GM19372 (cell line): ENCODE results near the gene BANF1.
"Not testable (repeated sequence)": the region's sequence is repeated elsewhere in the genome, so short reads cannot be mapped to it uniquely, and the experiment has no call there.

Experiments
- ATAC-seq: cut with Tn5 transposase; IDR thresholded peaks from one replicate; pipeline ENCODE4 v1.9.1; 2021; ENCODE audit warnings: mild to moderate bottlenecking, low read depth, moderate library complexity; ENCODE audit not compliant: unreplicated experiment

BANF1 gene

DNA sequence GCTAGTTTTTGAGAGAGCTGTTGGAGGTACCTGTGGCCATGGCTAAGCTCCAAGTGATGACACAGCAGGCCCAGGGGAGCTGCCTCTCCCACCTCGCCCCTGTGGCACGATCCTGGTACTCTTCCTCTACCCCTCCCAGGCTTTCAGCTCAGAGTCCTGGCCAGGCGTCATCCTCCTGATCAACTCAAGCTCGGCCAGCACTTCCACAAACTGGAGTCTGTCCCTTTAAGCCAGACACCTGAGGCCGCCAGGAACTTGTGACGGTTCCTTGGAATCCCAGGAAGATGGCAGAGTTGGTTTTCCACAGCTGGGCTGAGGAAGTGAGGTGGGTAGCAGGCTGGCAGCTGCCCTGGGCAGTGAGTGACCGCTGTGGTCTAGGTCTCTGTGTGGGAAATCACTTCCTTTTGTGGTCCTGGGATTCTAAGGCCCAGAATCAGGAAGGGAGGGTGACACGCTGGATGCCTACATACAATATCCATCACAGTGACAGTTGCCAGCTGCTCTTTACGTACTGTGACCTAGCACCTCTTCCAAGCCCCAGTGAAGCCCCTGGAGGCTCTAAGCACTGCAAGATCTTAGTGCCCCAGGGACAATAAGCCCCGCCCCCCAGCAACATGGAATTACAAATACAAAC lies 6.3 kb downstream of the BANF1 start:
- no peak for ATAC-seq

DNA sequence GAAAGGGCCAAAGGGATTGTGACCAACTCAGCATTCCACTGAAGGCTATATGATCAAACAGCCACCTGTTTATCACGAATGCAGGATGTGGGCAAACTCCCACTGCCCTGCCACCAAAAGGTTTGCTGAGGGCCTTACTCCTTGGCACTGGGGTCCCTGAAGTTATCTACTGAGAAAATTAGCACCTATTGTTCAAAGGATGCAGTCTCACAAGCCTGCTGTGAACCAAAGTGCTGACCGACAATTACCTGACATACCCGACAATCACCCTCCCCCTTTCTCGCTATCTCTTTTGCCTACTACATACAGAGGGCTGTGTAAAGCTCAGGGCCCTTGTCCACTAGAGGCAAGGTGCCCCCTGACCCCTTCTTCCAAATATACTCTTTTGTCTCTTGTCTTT lies 7.7 kb downstream of the BANF1 start:
- not testable (repeated sequence) for ATAC-seq

DNA sequence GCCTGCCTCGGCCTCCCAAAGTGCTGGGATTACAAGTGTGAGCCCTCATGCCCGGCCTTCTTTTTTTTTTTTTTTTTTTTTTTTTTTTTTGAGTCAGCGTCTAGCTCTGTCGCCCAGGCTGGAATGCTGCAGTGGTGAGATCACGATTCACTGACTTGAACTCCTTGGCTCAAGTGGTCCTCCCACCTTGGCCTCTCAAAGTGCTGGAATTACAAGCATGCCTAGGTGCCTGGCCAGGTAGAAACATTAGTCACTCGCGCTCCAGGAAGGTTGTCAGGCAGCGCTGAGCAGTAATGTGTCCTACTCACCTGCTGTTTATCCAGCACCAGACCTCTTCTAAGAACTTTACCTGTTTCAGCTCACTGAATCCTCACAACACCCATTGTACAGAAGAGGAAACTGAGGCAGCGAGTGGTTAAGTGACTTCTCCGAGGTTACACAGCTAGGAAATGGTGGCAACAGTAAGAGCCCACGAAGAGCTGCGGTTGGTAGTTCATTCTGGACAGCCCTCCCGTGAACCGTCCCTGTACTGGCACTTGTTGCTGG lies 9.0 kb downstream of the BANF1 start:
- no peak for ATAC-seq

GRCh38 chr11:66011785-66012303 lies 9.5 kb downstream of the BANF1 start, which contains the start of gene CST6:
Gene CST6 (plus strand): TSS chr11:66012008. CDS start chr11:66012045, 37 bp downstream.
- ATAC-seq = no peak

DNA sequence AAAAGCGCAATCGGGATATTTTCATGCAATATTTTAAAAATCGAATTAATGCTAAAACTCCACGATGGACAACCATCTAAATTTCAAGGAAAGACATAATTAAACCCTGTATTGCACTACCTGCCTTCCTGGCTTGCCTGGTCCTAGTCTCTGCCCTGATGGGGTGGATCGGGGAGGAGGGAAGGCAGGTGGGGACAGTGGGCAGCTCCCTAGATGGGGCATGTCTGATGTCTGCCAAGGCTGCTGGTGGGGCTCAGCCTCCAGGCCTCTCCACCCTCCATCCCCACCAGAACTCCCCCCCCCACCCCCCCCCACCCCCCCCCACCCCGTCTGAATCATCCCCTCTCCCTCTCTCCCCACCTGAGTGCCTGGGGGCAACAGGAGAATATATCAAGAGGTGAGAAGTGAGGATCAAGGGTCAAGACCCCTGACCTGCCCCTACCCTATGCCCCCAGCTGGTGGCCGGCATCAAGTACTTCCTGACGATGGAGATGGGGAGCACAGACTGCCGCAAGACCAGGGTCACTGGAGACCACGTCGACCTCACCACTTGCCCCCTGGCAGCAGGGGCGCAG lies 10.2 kb downstream of the BANF1 start:
- no peak for ATAC-seq

DNA sequence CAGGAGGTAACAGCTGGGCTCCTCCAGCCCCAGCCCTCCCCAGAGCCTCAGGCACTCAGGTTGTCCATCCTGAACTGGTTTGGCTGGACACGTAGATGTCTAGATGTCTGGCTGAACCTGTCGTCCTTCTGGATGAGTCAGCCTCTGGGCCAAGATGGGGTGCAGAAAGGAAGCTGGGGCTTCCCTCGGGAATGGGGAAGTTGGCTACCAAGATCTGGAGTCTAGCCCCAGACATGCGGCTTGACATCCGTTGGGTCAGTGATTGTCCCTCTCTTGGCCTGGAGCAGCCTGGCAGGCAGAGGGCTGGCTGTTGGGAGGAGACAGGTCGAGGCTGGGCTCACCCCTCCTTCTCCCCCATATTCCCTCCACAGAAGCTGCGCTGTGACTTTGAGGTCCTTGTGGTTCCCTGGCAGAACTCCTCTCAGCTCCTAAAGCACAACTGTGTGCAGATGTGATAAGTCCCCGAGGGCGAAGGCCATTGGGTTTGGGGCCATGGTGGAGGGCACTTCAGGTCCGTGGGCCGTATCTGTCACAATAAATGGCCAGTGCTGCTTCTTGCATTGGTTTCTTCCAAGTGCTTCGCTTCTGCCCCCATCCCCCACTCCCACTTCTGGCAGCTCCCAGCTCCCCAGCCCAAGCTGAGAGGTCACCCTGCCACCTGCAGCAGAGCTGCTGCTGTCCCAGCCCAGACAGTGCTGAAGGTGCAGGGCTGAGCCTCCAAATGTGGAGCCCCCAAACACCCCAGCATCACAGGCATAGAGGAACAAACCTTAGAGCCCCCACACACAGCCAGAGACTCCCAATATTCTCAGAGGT lies 10.9 kb downstream of the BANF1 start:
- ATAC-seq = no peak

DNA sequence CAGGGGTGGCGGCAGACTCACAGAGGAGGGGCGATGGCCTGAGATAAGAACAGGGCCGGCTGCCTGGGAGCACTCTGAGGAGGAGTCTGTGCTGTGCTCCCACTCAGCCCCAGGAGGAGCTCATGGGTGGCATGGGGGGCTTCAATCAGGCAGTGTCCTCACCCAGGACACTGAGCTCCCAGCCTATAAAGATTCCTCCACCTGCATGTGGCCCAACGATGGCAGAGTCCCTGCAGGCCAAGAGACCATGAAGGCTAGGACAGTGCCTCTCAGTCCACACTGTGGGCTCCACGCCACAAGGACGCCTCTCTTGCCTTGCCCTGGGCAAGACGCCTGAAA lies 11.4 kb downstream of the BANF1 start:
- ATAC-seq = no peak

GRCh38 chr11:66014804-66015453 lies 12.6 kb downstream of the BANF1 start:
- no peak for ATAC-seq

DNA sequence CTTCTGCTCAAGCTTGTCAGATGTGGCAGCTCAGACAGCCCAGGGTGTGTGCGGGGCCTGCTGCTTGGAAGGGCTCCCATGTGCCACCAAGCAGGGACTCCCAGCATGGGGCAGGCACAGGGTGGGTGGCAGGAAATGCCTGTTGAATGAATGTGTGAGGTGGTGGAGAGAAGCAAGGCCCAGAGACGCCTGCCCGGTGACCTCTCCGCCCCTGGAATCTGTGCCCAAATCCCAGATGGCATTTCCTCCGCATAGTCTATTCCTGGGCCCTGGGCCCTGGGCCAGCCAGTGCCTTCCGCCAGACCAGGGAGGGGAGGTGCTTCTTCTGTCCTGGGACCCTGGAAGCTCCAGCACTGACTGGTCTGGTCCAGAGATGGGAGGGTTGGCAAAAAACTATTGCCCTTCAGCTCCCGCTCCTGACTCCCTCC lies 13.2 kb downstream of the BANF1 start:
- ATAC-seq = no peak

DNA sequence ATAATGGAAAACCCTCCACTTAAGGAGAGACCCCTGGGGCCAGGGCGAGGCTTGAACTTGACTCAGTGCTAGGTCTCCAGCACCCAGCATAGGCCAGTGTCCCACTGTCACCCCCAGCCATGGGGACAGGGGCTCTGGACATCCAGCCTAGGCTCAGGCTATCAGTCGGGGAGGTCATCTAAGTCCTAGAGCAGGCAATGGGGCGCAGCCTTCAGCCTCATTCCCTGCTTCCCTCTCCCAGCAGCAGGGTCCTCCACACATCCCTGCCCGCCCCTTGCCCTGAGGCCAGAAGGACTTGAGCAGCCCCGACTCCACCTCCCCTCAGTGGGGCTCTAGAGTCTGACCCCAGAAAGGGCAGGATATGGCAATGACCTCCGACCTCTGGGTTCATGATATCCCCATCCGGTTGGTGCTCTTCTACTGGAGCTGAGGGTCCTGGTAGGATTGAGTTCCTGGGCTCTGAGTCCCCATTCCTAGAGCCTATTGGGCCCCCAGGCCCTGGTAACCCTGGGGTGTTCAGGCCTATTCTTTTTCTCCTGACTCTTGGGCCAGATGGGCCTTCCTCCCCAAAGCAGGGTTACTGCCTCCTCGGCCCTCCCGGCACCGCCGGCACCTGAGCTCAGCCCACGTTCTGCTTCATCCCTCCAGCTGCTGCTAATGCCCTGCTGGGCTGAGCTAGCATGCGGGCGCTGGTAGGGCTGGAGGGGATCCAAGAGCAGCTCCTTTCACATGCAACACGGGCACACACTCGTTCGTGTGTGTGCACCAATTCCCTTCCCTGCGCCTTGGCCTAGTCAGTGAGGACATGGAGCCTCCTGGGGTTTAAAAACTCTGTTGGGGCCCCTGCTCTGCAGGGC lies 13.9 kb downstream of the BANF1 start:
- ATAC-seq = no peak

DNA sequence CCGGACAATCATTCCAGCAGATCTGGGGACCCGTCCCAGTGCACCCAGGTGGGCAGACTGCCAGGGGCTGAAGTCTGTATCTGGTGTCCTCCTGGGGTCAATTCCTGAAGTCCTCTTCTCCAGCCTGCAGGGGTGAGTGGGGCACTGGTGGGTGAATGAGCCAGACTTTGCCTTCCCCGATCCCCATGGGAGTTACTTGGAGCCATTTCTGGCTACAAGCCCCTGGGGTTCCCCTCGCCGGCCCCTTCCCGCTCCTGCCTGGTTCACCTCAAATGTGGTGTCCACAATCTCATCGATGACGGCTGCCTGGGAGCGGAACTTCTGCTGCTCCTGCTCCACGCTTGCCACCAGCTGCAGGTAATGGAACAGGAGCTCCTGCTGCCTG lies 14.5 kb downstream of the BANF1 start:
- ATAC-seq = no peak

- ATAC-seq = no peak
Measured at GRCh38 chr11:66017321-66017720, 15.0 kb downstream of the BANF1 start.

DNA sequence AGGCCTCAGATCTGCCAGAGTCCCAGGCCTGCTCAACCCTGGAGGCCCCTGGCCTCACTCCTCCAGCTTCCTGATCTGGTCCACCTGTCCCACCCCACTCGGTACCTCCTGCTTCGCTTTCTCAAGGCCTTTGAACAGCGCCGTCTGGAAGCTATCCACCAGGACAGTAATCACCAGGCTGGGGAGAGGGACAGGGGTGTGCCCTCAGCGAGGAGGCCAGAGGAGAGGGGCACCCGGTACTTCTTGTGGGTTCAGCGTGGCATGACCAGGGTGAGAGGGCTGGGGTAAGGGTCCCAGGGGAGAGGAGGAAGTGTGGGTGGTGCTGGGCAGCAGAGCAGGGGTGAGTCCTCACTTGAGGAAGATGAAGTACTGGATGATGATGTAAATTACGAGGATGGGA lies 17.9 kb downstream of the BANF1 start:
- ATAC-seq = no peak

DNA sequence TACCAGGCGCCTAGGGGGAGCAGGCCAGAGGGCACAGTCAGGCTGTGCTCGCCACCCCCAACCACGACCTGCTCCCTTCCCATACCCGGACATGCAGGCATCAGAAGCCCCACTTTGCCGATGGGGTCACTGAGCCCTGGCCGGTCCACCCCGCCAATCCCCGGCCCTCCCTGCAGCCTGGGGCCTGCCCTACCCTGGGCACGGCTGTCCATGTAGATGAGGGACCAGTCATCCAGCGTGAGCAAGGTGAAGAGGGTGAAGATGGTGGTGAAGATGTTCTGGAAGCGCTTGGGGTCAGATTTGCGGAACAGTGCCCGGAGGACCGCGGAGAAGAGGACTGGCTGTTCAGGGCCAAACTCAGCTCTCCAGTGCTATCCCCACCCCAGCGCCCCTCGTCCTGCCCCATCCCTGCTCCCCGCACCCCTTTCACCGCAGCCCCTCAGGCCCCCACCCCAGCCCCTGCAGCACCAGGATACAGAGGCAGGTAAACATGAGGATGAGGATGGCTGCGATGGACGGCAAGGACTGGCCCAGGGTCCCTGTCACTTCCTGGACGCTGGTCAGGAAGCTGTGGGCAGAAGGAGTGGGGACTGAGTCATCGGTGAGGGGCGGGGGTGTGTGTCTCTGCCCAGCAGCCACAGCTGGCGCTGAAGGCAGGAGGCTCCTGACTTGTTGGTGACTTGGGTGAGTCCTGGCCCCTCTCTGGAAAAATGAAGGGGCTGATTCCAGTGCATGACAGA lies 18.5 kb downstream of the BANF1 start:
- no peak for ATAC-seq

- ATAC-seq = no peak
Measured at GRCh38 chr11:66022401-66023185, 20.3 kb downstream of the BANF1 start.

GRCh38 chr11:66023186-66023440 lies 20.8 kb downstream of the BANF1 start:
- ATAC-seq = not testable (repeated sequence)

DNA sequence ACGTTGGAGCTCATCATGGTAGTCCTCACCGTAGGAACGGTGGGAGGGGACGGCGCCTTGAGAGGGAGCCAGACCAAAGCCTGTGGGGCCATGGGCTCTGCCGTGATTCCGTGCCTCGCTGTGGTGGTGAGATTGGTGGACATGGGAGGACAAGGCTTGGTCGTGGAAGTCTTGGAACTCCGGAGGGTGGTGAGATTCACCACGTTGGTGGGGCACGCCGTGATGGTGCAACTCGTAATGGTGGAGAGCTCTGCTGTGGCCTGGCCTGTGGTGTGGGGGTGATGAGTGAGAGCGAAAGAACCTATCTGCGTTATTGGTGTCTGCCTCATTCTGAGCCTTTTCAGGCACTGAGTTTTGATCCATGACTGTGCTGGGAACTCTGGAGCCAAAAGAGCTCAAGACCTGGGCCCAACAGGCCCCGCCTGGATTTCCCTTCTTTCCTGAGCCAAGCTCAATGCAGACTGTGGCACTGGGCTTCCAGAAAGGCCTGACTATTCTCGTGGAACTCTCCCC lies 23.8 kb downstream of the BANF1 start, which contains the start of gene CATSPER1:
Gene CATSPER1, minus strand, starts transcription at position 463 of the 513 bp plus-strand sequence. Its CDS starts 100 bp downstream, at position 363.
- no peak for ATAC-seq
